BLaER1 treated with 17β-estradiol and CSF1 and Interleukin-3, amounts not matched to agents 10 nM and 100 nM (cell line): ENCODE measurements around the gene MROH2A.

ENCODE experiments used
- H3K27ac ChIP-seq, 11 experiments: shearing (Covaris generic); formaldehyde crosslinking; 2 replicates each; pipeline ENCODE4 v1.8.1; 2022
- H3K27me3 ChIP-seq, 11 experiments: shearing (Covaris generic); formaldehyde crosslinking; 2 replicates each; pipeline ENCODE4 v1.8.1; 2022
- H3K36me3 ChIP-seq, 11 experiments: shearing (Covaris generic); formaldehyde crosslinking; 2 replicates each; pipeline ENCODE4 v1.8.1; 2022
- H3K4me1 ChIP-seq, 10 experiments: shearing (Covaris generic); formaldehyde crosslinking; 2 replicates each; pipeline ENCODE4 v1.8.1; 2022
- H3K4me2 ChIP-seq, 11 experiments: shearing (Covaris generic); formaldehyde crosslinking; 2 replicates each; pipeline ENCODE4 v1.8.1; 2022
- H3K4me3 ChIP-seq, 10 experiments: shearing (Covaris generic); formaldehyde crosslinking; 2 replicates each; pipeline ENCODE4 v1.8.1; 2022
- H3K9ac ChIP-seq, 11 experiments: shearing (Covaris generic); formaldehyde crosslinking; 2 replicates each; pipeline ENCODE4 v1.8.1; 2022
- H3K9me3 ChIP-seq, 11 experiments: shearing (Covaris generic); formaldehyde crosslinking; replicated peaks in 1 of 11; 2 replicates each; pipeline ENCODE4 v1.8.1; 2022
- H4K20me1 ChIP-seq, 11 experiments: shearing (Covaris generic); formaldehyde crosslinking; 2 replicates each; pipeline ENCODE4 v1.8.1; 2022
- Cebpa-rat ChIP-seq, 11 experiments: shearing (Covaris generic); IDR thresholded peaks; 2 replicates each; pipeline ENCODE4 v1.8.1; 2022

MROH2A gene

DNA sequence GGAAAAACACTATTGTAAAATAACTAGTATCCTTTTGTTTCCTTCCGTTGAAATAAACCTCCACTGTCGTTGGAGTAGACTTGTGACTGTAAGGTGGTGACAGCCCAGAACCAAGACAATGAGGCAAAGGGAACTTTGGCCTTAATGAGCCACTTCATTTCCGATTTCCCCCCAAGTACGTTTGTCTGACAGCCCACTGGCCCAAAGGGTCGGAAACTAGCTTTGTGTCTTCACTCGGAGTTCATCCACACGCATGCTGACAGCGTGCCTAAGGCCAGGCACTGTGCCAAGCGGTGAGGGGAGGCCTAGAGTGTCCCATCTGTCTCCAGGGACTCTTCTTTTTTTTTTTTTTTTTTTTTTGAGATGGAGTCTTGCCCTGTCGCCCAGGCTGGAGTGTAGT is 55.2 kb downstream of the MROH2A start:
- H3K4me2 ChIP-seq, result peak overlapping the region in 9 of 11 experiments; percentile 11 to 91 (median 50); a peak in 15 of 22 replicates

GRCh38 chr2:233835230-233836186 is 57.4 kb downstream of the MROH2A start:
- Histone ChIP-seq H3K27me3 (no peaks in the 10 kb centered on the region), H3K9me3 (no peaks in the 10 kb centered on the region), H3K4me1 (peaks cover 7 to 84% (median 74%) of the 10 kb centered on the region in 10 experiments; a peak in 18 of 20 replicates), H3K4me3 (no peak overlapping the region), H4K20me1 (peaks cover 0 to 77% (median 60%) of the 10 kb centered on the region in 11 experiments; a peak in 17 of 22 replicates), H3K27ac (no peak overlapping the region), H3K36me3 (peaks cover 0 to 69% (median 65%) of the 10 kb centered on the region in 11 experiments; a peak in 19 of 22 replicates), H3K9ac (no peak overlapping the region), H3K4me2 (no peak overlapping the region)
- no peak for TF ChIP-seq Cebpa-rat (IDR thresholded peaks at IDR 0.05)

More for the DNA sequence above, 55.2 kb downstream of the MROH2A start:
- Histone ChIP-seq H3K4me1 (peaks cover 7 to 84% (median 75%) of the 10 kb centered on the region in 10 experiments; a peak in 17 of 20 replicates), H3K4me3 (no peak overlapping the region), H3K27ac (peak overlapping the region in 4 of 11 experiments; percentile 9 to 49 (median 40); a peak in 6 of 22 replicates), H3K9me3 (no peaks in the 10 kb centered on the region), H4K20me1 (peaks cover 0 to 56% (median 39%) of the 10 kb centered on the region in 11 experiments; a peak in 16 of 22 replicates), H3K27me3 (no peaks in the 10 kb centered on the region), H3K9ac (peak overlapping the region in 2 of 11 experiments; percentile 4 to 47; a peak in 2 of 22 replicates), H3K36me3 (peaks cover 0 to 47% (median 44%) of the 10 kb centered on the region in 11 experiments; a peak in 19 of 22 replicates)
- no peak for TF ChIP-seq Cebpa-rat (IDR thresholded peaks at IDR 0.05)

- Histone ChIP-seq H3K27ac (no peak overlapping the region), H3K27me3 (no peaks in the 10 kb centered on the region), H4K20me1 (peaks cover 0 to 86% (median 69%) of the 10 kb centered on the region in 11 experiments; a peak in 17 of 22 replicates), H3K4me1 (peaks cover 2 to 79% (median 71%) of the 10 kb centered on the region in 10 experiments; a peak in 18 of 20 replicates), H3K9me3 (no peaks in the 10 kb centered on the region), H3K4me2 (no peak overlapping the region), H3K9ac (no peak overlapping the region), H3K4me3 (no peak overlapping the region), H3K36me3 (peaks cover 4 to 78% (median 74%) of the 10 kb centered on the region in 11 experiments; a peak in 20 of 22 replicates)
- TF ChIP-seq Cebpa-rat (IDR thresholded peaks at IDR 0.05), result no peak
Measured at GRCh38 chr2:233836359-233836758, 58.2 kb downstream of the MROH2A start.

DNA sequence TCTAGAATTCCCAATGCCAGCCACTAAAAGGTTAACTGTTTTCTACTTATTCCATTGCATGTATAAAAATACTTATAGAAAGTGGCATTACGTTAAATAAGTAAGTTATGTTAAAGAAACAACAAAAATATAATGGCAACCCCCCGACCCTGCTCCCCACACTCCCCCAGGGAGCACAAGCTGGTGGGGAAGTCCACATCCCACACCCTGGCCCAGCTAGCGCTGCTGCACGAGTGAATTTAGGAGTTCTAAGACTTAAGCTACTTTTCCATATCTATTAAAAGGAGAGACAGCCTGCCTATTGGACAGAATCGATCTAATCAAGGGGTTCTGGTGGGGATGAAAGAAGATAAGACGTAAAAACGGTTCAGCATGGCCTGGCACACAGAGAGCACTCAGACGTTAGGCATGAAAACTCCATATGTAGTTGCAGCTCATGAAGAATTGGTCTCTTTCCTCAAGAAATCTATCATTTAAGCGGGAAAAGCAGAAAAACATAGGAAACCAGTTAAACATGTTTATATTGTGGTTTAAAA is 59.6 kb downstream of the MROH2A start:
- H3K4me1 ChIP-seq, result peaks cover 0 to 65% (median 58%) of the 10 kb centered on the region in 10 experiments; a peak in 18 of 20 replicates
- peaks cover 0 to 98% (median 80%) of the 10 kb centered on the region in 11 experiments; a peak in 17 of 22 replicates for H4K20me1 ChIP-seq
- H3K4me2 ChIP-seq, result peak overlapping the region in 2 of 11 experiments; percentile 3 to 53; a peak in 1 of 22 replicates
- no peak overlapping the region for H3K27ac ChIP-seq
- peaks cover 12 to 92% (median 88%) of the 10 kb centered on the region in 11 experiments; a peak in 21 of 22 replicates for H3K36me3 ChIP-seq
- no peak overlapping the region for H3K9ac ChIP-seq
- no peaks in the 10 kb centered on the region for H3K27me3 ChIP-seq
- TF ChIP-seq Cebpa-rat (IDR thresholded peaks at IDR 0.05), result no peak
- no peaks in the 10 kb centered on the region for H3K9me3 ChIP-seq
- no peak overlapping the region for H3K4me3 ChIP-seq

GRCh38 chr2:233838251-233838650 is 60.1 kb downstream of the MROH2A start:
- H3K4me2 ChIP-seq, result peak overlapping the region in 5 of 11 experiments; percentile 46 to 66 (median 53); a peak in 7 of 22 replicates
- H3K27ac ChIP-seq, result no peak overlapping the region
- no peak overlapping the region for H3K4me3 ChIP-seq
- no peaks in the 10 kb centered on the region for H3K27me3 ChIP-seq
- peaks cover 0 to 61% (median 53%) of the 10 kb centered on the region in 10 experiments; a peak in 18 of 20 replicates for H3K4me1 ChIP-seq
- TF ChIP-seq Cebpa-rat (IDR thresholded peaks at IDR 0.05), result no peak
- peaks cover 14 to 96% (median 93%) of the 10 kb centered on the region in 11 experiments; a peak in 21 of 22 replicates for H3K36me3 ChIP-seq
- H3K9me3 ChIP-seq, result no peaks in the 10 kb centered on the region
- peak overlapping the region in 2 of 11 experiments; percentile 5 to 48; a peak in 1 of 22 replicates for H3K9ac ChIP-seq
- H4K20me1 ChIP-seq, result peaks cover 0 to 98% (median 84%) of the 10 kb centered on the region in 11 experiments; a peak in 17 of 22 replicates

DNA sequence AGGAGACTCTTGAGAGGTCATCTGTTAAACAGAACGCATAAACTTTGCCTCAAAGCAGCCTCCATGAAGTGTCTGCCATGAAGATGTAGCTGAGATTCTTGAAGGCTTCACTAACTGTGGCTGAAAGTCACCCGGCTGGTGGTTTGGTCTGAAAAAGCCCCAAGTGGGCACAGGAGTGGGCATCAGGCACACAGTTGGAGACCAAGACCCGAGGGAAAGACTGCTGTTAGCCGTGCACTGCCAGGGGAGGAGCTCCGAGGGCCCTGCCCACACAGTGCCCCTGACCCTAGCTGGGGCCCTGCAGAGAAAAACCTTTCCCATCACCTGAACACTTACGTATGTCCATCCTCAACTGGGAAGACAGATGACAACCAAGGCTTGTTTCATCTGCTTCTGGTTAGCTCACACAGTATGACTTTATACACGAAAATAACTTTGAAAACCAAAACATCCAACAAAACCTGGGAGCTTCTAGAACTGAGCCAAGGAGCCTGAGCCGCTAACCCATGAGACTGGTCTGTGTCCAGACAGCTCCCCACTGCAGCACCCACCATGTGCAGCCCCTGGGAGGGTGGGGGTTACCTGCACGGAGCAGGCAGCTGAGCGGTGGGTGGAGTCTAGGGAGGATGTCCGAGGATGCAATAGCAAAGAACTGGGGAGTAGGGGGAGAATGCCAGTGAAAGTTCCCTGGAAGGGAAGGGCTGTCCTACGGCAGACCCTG is 60.8 kb downstream of the MROH2A start:
- H3K4me1 ChIP-seq, result peaks cover 0 to 54% (median 46%) of the 10 kb centered on the region in 10 experiments; a peak in 18 of 20 replicates
- H3K36me3 ChIP-seq, result peaks cover 14 to 100% (median 97%) of the 10 kb centered on the region in 11 experiments; a peak in 21 of 22 replicates
- peak overlapping the region in 9 of 11 experiments; percentile 34 to 66 (median 47); a peak in 17 of 22 replicates for H3K4me2 ChIP-seq
- no peak overlapping the region; a peak in 1 of 20 replicates for H3K4me3 ChIP-seq
- no peaks in the 10 kb centered on the region for H3K27me3 ChIP-seq
- H3K27ac ChIP-seq, result 0 out of 22 replicates have a peak overlapping the region, but pooled peaks of 2 of the 11 experiments have one; percentile 0 to 24
- H3K9ac ChIP-seq, result peak overlapping the region in 3 of 11 experiments; percentile 5 to 48 (median 44); a peak in 4 of 22 replicates
- no peak for TF ChIP-seq Cebpa-rat (IDR thresholded peaks at IDR 0.05)
- H3K9me3 ChIP-seq, result no peaks in the 10 kb centered on the region
- peaks cover 0 to 98% (median 89%) of the 10 kb centered on the region in 11 experiments; a peak in 17 of 22 replicates for H4K20me1 ChIP-seq

GRCh38 chr2:233839447-233839820 is 61.3 kb downstream of the MROH2A start:
- H4K20me1 ChIP-seq, result peaks cover 0 to 98% (median 90%) of the 10 kb centered on the region in 11 experiments; a peak in 17 of 22 replicates
- H3K4me1 ChIP-seq, result peaks cover 0 to 49% (median 41%) of the 10 kb centered on the region in 10 experiments; a peak in 17 of 20 replicates
- peaks cover 14 to 100% (median 97%) of the 10 kb centered on the region in 11 experiments; a peak in 21 of 22 replicates for H3K36me3 ChIP-seq
- no peaks in the 10 kb centered on the region for H3K9me3 ChIP-seq
- peak overlapping the region in 9 of 11 experiments; percentile 34 to 66 (median 47); a peak in 17 of 22 replicates for H3K4me2 ChIP-seq
- no peak for TF ChIP-seq Cebpa-rat (IDR thresholded peaks at IDR 0.05)
- peak overlapping the region in 2 of 11 experiments; percentile 44 to 48; a peak in 4 of 22 replicates for H3K9ac ChIP-seq
- H3K27ac ChIP-seq, result 0 out of 22 replicates have a peak overlapping the region, but pooled peaks of 2 of the 11 experiments have one; percentile 0 to 24
- H3K27me3 ChIP-seq, result no peaks in the 10 kb centered on the region
- no peak overlapping the region; a peak in 1 of 20 replicates for H3K4me3 ChIP-seq
